Mesenchymal stem cell (in vitro differentiated cells and primary cell): ENCODE measurements around the gene CSHL1.
"Not testable (repeated sequence)": the region's sequence is repeated elsewhere in the genome, so short reads cannot be mapped to it uniquely, and the experiment has no call there.

Experiments used
- DNase-seq: peaks from one replicate; pipeline ENCODE4 v3.0.0-alpha.2; 2013
- H2AFZ ChIP-seq: one replicate; pipeline ENCODE4 v1.6.1; 2013; ENCODE audit warnings: low read depth, mild to moderate bottlenecking, control low read depth, inconsistent platforms, low read length, moderate library complexity
- H2AK5ac ChIP-seq: 2 replicates; pipeline ENCODE4 v1.6.1; 2013; ENCODE audit warnings: low read length, moderate library complexity, mild to moderate bottlenecking, inconsistent platforms; ENCODE audit not compliant: severe bottlenecking
- H2BK120ac ChIP-seq: one replicate; pipeline ENCODE4 v1.6.1; 2013; ENCODE audit warnings: low read depth, mild to moderate bottlenecking, inconsistent platforms, low read length, moderate library complexity
- H2BK12ac ChIP-seq, 2 experiments: one replicate each; pipeline ENCODE4 v1.6.1; 2013; ENCODE audit warnings: inconsistent platforms in 2 of 2, low read length in 2 of 2, mild to moderate bottlenecking in 2 of 2, moderate library complexity in 2 of 2, control low read depth in 1 of 2
- H2BK15ac ChIP-seq: one replicate; pipeline ENCODE4 v1.6.1; 2013; ENCODE audit warnings: mild to moderate bottlenecking, low read depth, inconsistent platforms; ENCODE audit not compliant: poor library complexity, severe bottlenecking
- H2BK5ac ChIP-seq: 2 replicates; pipeline ENCODE4 v1.6.1; 2013; ENCODE audit warnings: low read depth, mild to moderate bottlenecking, low read length, control low read depth, inconsistent platforms; ENCODE audit not compliant: poor library complexity, severe bottlenecking
- H3K14ac ChIP-seq, 2 experiments: one replicate each; pipeline ENCODE4 v1.6.1; 2013; ENCODE audit warnings: inconsistent platforms in 2 of 2, low read length in 2 of 2, control low read depth in 1 of 2, mild to moderate bottlenecking in 1 of 2, moderate library complexity in 1 of 2
- H3K18ac ChIP-seq, 2 experiments: one replicate each; pipeline ENCODE4 v1.6.1; 2013; ENCODE audit warnings: inconsistent platforms in 2 of 2, low read length in 2 of 2, control low read depth in 1 of 2, low read depth in 1 of 2, mild to moderate bottlenecking in 1 of 2
- H3K23ac ChIP-seq, 2 experiments: one replicate each; pipeline ENCODE4 v1.6.1; 2013; ENCODE audit warnings: inconsistent platforms in 2 of 2, low read length in 2 of 2, mild to moderate bottlenecking in 2 of 2, moderate library complexity in 2 of 2, control low read depth in 1 of 2
- H3K27ac ChIP-seq: 2 replicates; pipeline ENCODE4 v1.5.1; 2013; ENCODE audit warnings: mild to moderate bottlenecking, moderate library complexity, low read length, control low read depth, inconsistent platforms; ENCODE audit not compliant: poor library complexity, severe bottlenecking
- H3K27me3 ChIP-seq, 2 experiments: 2 replicates each; pipeline versions ENCODE4 v1.6.1 to v1.7.0; 2013; ENCODE audit warnings: low read length in 2 of 2, mild to moderate bottlenecking in 2 of 2, moderate library complexity in 2 of 2, control low read depth in 1 of 2, inconsistent platforms in 1 of 2; ENCODE audit not compliant: control insufficient read depth in 1 of 2, insufficient read depth in 1 of 2
- H3K36me3 ChIP-seq, 2 experiments: 2 replicates each; pipeline versions ENCODE4 v1.6.1 to v1.7.0; 2013; ENCODE audit warnings: low read length in 2 of 2, control low read depth in 1 of 2, inconsistent platforms in 1 of 2, low read depth in 1 of 2, mild to moderate bottlenecking in 1 of 2; ENCODE audit not compliant: insufficient read depth in 2 of 2, control insufficient read depth in 1 of 2
- H3K4ac ChIP-seq, 2 experiments: one replicate each; pipeline ENCODE4 v1.6.1; 2013; ENCODE audit warnings: inconsistent platforms in 2 of 2, low read length in 2 of 2, mild to moderate bottlenecking in 2 of 2, moderate library complexity in 2 of 2, control low read depth in 1 of 2, low read depth in 1 of 2
- H3K4me1 ChIP-seq: 2 replicates; pipeline ENCODE4 v1.6.1; 2013; ENCODE audit warnings: low read depth, low read length, control low read depth; ENCODE audit not compliant: control insufficient read depth, insufficient read depth
- H3K4me2 ChIP-seq: 2 replicates; pipeline ENCODE4 v1.6.1; 2013; ENCODE audit warnings: low read length, mild to moderate bottlenecking, inconsistent platforms; ENCODE audit not compliant: poor library complexity, severe bottlenecking
- H3K4me3 ChIP-seq, 2 experiments: 2 replicates each; pipeline versions ENCODE4 v1.5.1 to v1.7.0; 2013; ENCODE audit warnings: low read length in 2 of 2, mild to moderate bottlenecking in 2 of 2, control low read depth in 1 of 2, low read depth in 1 of 2; ENCODE audit not compliant: insufficient read depth in 1 of 2
- H3K79me1 ChIP-seq: replicated peaks from 2 replicates; pipeline ENCODE4 v1.6.1; 2013; ENCODE audit warnings: mild to moderate bottlenecking, control low read depth, low read length, inconsistent platforms; ENCODE audit not compliant: poor library complexity, severe bottlenecking
- H3K9ac ChIP-seq: 2 replicates; pipeline ENCODE4 v1.7.0; 2013; ENCODE audit warnings: mild to moderate bottlenecking, low read length, moderate library complexity
- H3K9me3 ChIP-seq: 2 replicates; pipeline ENCODE4 v1.7.0; 2013; ENCODE audit warnings: mild to moderate bottlenecking, low read length; ENCODE audit not compliant: control insufficient read depth
- H4K8ac ChIP-seq: one replicate; pipeline ENCODE4 v1.6.1; 2013; ENCODE audit warnings: inconsistent platforms, mild to moderate bottlenecking, low read length, moderate library complexity
- H4K91ac ChIP-seq: one replicate; pipeline ENCODE4 v1.6.1; 2013; ENCODE audit warnings: mild to moderate bottlenecking, low read length, inconsistent platforms
- WGBS: methylation state at CpG from one replicate; pipeline ENCODE4 v1.1.7; 2013; ENCODE audit warnings: mixed read lengths; 5-methylcytosine and 5-hydroxymethylcytosine counted together

Gene CSHL1

DNA sequence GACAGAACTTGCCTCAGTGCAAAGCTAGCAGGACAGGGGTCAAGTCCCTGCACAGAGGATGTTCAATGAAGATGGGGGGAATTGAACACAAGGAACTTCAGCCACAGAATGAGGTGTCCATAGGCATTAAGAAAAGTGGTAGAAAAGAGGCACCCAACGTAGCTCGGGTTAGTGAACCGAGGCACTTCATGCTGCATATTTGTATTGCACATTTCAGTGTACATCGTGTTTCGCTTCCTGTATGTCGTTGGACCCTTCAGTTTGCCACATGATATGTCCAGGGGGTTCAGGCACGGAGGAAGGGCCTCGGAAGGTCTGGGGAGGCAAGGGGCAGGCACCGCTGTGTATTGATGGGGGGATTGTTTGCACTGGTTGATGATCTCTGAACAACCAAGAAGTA, 32.6 kb downstream of the CSHL1 start:
- not testable (repeated sequence) for H3K9me3 ChIP-seq, H2AFZ ChIP-seq, H2BK120ac ChIP-seq, H3K4me1 ChIP-seq, H3K23ac ChIP-seq, H3K4me2 ChIP-seq, DNase-seq, H3K9ac ChIP-seq, H2BK5ac ChIP-seq, H2BK15ac ChIP-seq, H3K36me3 ChIP-seq, H4K8ac ChIP-seq, H3K79me1 ChIP-seq, H4K91ac ChIP-seq, H3K4ac ChIP-seq, H3K4me3 ChIP-seq, H3K14ac ChIP-seq, H3K18ac ChIP-seq, H2BK12ac ChIP-seq, H3K27ac ChIP-seq, H2AK5ac ChIP-seq
- WGBS = 91% methylated on average over 9 of the region's 9 CpGs
- peaks cover 9 to 31% of the 10 kb centered on the region in 2 experiments for H3K27me3 ChIP-seq

DNA sequence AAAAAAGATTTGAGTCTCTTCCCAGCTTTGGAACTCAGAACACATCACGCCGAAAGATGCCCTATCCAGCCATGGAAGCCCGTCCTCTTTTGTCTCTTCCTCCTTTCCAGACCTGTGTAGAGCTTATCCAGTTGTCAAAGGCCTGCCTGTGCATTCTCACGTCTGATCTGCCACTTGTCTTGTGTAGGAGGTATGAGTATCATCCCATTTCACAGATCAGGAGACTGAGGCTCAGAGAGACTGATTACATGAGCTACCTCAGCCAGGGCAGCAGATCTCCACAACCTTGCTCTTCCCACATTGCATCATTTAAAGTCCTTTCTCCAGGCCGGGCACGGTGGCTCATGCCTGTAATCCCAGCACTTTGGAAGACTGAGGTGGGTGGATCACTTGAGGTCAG, 36.4 kb downstream of the CSHL1 start:
- H2BK120ac ChIP-seq, H4K91ac ChIP-seq, H2BK15ac ChIP-seq, H3K4me3 ChIP-seq, H3K14ac ChIP-seq, H3K9ac ChIP-seq, H3K18ac ChIP-seq, H3K79me1 ChIP-seq, H3K4me1 ChIP-seq, H3K9me3 ChIP-seq, H2BK5ac ChIP-seq, H2AK5ac ChIP-seq, H3K23ac ChIP-seq, H2BK12ac ChIP-seq, H2AFZ ChIP-seq, DNase-seq, H3K4ac ChIP-seq, H4K8ac ChIP-seq, H3K27ac ChIP-seq, H3K4me2 ChIP-seq, H3K36me3 ChIP-seq: not testable (repeated sequence)
- H3K27me3 ChIP-seq = peaks cover 0 to 17% of the 10 kb centered on the region in 2 experiments
- WGBS = 87% methylated on average over 3 of the region's 6 CpGs

DNA sequence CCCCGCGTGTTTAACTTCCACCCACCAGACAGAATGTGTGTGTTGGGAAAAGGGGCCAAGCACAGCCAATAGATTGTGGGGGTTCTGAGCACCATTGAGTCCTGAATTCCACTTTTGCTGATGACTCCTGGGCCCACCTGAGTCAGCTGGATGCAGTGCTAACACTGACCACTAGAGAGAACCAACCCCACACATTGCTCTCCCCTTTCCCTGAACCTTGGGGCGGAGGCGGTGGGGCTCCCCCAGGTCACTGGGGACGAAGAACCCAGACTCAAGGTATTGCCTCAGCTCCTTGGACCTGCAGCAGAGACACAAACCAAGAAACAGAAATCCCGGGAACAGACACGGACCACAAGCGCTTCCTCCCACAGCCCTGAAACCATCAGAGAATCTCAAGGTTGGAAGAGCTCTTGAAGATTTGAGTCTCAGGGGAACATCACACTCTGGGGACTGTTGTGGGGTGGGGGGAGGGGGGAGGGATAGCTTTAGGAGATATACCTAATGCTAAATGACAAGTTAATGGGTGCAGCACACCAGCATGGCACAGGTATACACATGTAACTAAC, 36.9 kb downstream of the CSHL1 start:
- H2BK120ac ChIP-seq, H2AK5ac ChIP-seq, H3K14ac ChIP-seq, H3K4ac ChIP-seq, H3K27ac ChIP-seq, H3K4me2 ChIP-seq, DNase-seq, H3K9me3 ChIP-seq, H2BK5ac ChIP-seq, H4K91ac ChIP-seq, H3K23ac ChIP-seq, H3K36me3 ChIP-seq, H2BK15ac ChIP-seq, H2AFZ ChIP-seq, H2BK12ac ChIP-seq, H3K79me1 ChIP-seq, H4K8ac ChIP-seq, H3K18ac ChIP-seq, H3K9ac ChIP-seq, H3K4me3 ChIP-seq, H3K4me1 ChIP-seq: not testable (repeated sequence)
- peaks cover 0 to 11% of the 10 kb centered on the region in 2 experiments for H3K27me3 ChIP-seq
- WGBS = 70% methylated on average over 3 of the region's 8 CpGs

DNA sequence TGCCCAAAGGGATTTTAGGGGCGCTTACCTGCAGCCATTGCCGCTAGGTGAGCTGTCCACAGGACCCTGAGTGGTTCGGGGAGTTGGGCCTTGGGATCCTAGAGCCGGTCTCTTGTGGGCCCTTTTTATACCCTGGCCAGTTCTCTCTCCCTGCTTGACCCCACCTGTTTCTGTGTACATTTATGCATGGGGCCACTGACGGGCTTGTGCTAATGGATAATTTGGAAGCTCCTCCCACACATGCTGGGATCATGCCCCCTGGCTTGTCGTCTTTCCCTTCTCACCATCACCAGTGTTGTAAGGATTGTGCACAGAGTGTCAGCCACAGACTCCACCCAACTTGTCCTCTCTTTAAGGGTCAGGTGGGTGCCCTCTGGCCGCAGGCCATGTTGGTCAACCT, 37.5 kb downstream of the CSHL1 start, which contains the start of gene CSH2:
CSH2 (minus strand) TSS at position 101 of the 400 bp plus-strand sequence; CDS start at position 38, 63 bp downstream.
- not testable (repeated sequence) for H2AK5ac ChIP-seq, H2AFZ ChIP-seq, H3K27ac ChIP-seq, H3K18ac ChIP-seq, H3K36me3 ChIP-seq, H2BK5ac ChIP-seq, H3K4me2 ChIP-seq, H2BK15ac ChIP-seq, H2BK12ac ChIP-seq, H3K9ac ChIP-seq, H4K91ac ChIP-seq, H3K14ac ChIP-seq, H4K8ac ChIP-seq, H3K23ac ChIP-seq, H3K4me1 ChIP-seq, H3K79me1 ChIP-seq, H3K4ac ChIP-seq, DNase-seq, H3K9me3 ChIP-seq, H2BK120ac ChIP-seq, H3K4me3 ChIP-seq
- no CpG with 5 or more reads among the region's 7 CpGs for WGBS
- peaks cover 0 to 10% of the 10 kb centered on the region in 2 experiments for H3K27me3 ChIP-seq
